HCT116 (cell line): ENCODE results near the gene KRTAP29-1. TPM values are rescaled to one million over a fixed set of nuclear protein-coding genes. Genes with fewer than 3 reads are reported as not detected.

Experiments used
- ATAC-seq: fragments of 200-7000 bp; cut with Tn5 transposase; 2 replicates; pipeline ENCODE4 v1.9.1; 2020; ENCODE audit warnings: mild to moderate bottlenecking, moderate library complexity
- BruUV-seq: library from RNA; stranded (reverse); fragments of 400-500 nt; replicated peaks from 2 replicates; lab custom pipeline; 2021; lab: Mats Ljungman, UMichigan
- CTCF ChIA-PET: fragments of 300-600 bp; sonication (Branson Sonifier 250); formaldehyde crosslinking; loops from one replicate; lab custom pipeline; 2021; ENCODE audit warnings: antibody characterized with exemption; lab: Charles Lee
- POLR2A ChIA-PET: fragments of 300-600, 350-600 bp; sonication (Branson Sonifier 250); formaldehyde crosslinking; loops from one replicate; lab custom pipeline; 2021; ENCODE audit warnings: antibody characterized with exemption; lab: Charles Lee
- RAD21 ChIA-PET, 2 experiments: fragments of 300-600 bp; sonication (Branson Sonifier 250); formaldehyde crosslinking; loops; one replicate each; lab custom pipeline; 2023; ENCODE audit warnings: low total read pairs in 2 of 2; ENCODE audit not compliant: uncharacterized antibody in 2 of 2, unreplicated experiment in 2 of 2, low non-redundant PET in 1 of 2; lab: Charles Lee
- DNase-seq: peaks from one replicate; pipeline ENCODE4 v3.0.0-alpha.2; 2010; ENCODE audit warnings: low read depth, low spot score
- H2AFZ ChIP-seq: fragments of 200-600 bp; shearing (Covaris generic), sonication (generic); 2 replicates; pipeline ENCODE4 v1.6.1; 2017; ENCODE audit warnings: low read depth, mixed run types, mixed read lengths, antibody characterized with exemption, low read length; ENCODE audit not compliant: poor library complexity, severe bottlenecking
- H3K27ac ChIP-seq: 2 replicates; pipeline ENCODE4 v1.5.1; 2012; ENCODE audit warnings: low read depth, low read length
- H3K27me3 ChIP-seq: fragments of 200-600 bp; sonication (generic); 2 replicates; pipeline ENCODE4 v1.6.1; 2016; ENCODE audit warnings: mixed run types, low read length, mixed read lengths; ENCODE audit not compliant: insufficient read depth
- H3K36me3 ChIP-seq, 2 experiments: fragments of 200-500 bp in 1 of 2; fragments of 200-600 bp in 1 of 2; sonication (Bioruptor generic) in 1 of 2; sonication (generic) in 1 of 2; 2 replicates each; pipeline versions ENCODE4 v1.5.1 to v1.6.1; 2014 to 2016; ENCODE audit warnings: low read length in 2 of 2, inconsistent platforms in 1 of 2, mixed read lengths in 1 of 2, mixed run types in 1 of 2; ENCODE audit not compliant: insufficient read depth in 2 of 2, control insufficient read depth in 1 of 2
- H3K4me1 ChIP-seq, 2 experiments: fragments of 200-600 bp in 1 of 2; sonication (generic) in 1 of 2; 2 replicates each; pipeline versions ENCODE4 v1.5.1 to v1.6.1; 2012 to 2017; ENCODE audit warnings: low read length in 2 of 2, inconsistent platforms in 1 of 2, mild to moderate bottlenecking in 1 of 2, mixed read lengths in 1 of 2, mixed run types in 1 of 2, moderate library complexity in 1 of 2; ENCODE audit not compliant: insufficient read depth in 2 of 2, control insufficient read depth in 1 of 2
- H3K4me2 ChIP-seq: fragments of 200-600 bp; sonication (generic); 2 replicates; pipeline ENCODE4 v1.6.1; 2017; ENCODE audit warnings: mixed run types, low read length, mixed read lengths
- H3K4me3 ChIP-seq, 2 experiments: fragments of 200-600 bp in 1 of 2; sonication (generic) in 1 of 2; replicated peaks in 1 of 2; 2 replicates each; pipeline ENCODE4 v1.5.1; 2011 to 2016; ENCODE audit warnings: low read length in 2 of 2, control low read depth in 1 of 2, low read depth in 1 of 2, mild to moderate bottlenecking in 1 of 2, mixed read lengths in 1 of 2, mixed run types in 1 of 2
- H3K79me2 ChIP-seq: fragments of 200-600 bp; sonication (generic); 2 replicates; pipeline ENCODE4 v1.6.1; 2017; ENCODE audit warnings: mild to moderate bottlenecking, mixed run types, low read length, moderate library complexity, mixed read lengths; ENCODE audit not compliant: insufficient read depth
- H3K9ac ChIP-seq: fragments of 200-600 bp; sonication (generic); 2 replicates; pipeline ENCODE4 v1.6.1; 2016; ENCODE audit warnings: low read length, mixed read lengths
- H3K9me2 ChIP-seq: fragments of 200-600 bp; sonication (generic), shearing (Covaris generic); 2 replicates; pipeline ENCODE4 v1.6.1; 2017; ENCODE audit warnings: mixed run types, mild to moderate bottlenecking, moderate library complexity; ENCODE audit not compliant: insufficient read depth
- H3K9me3 ChIP-seq, 2 experiments: fragments of 200-500 bp in 1 of 2; fragments of 200-600 bp in 1 of 2; sonication (Bioruptor generic) in 1 of 2; sonication (generic) in 1 of 2; 2 replicates each; pipeline ENCODE4 v1.6.1; 2014 to 2017; ENCODE audit warnings: low read length in 2 of 2, mixed read lengths in 2 of 2, inconsistent platforms in 1 of 2, low read depth in 1 of 2, mild to moderate bottlenecking in 1 of 2, mixed run types in 1 of 2, moderate library complexity in 1 of 2; ENCODE audit not compliant: control insufficient read depth in 1 of 2, insufficient read depth in 1 of 2
- H4K20me1 ChIP-seq: fragments of 200-600 bp; sonication (generic), shearing (Covaris generic); 2 replicates; pipeline ENCODE4 v1.6.1; 2017; ENCODE audit warnings: mixed run types, mild to moderate bottlenecking, moderate library complexity; ENCODE audit not compliant: insufficient read depth
- CTCF ChIP-seq, 3 experiments: fragments of 200-600 bp in 1 of 3; sonication (generic) in 1 of 3; IDR thresholded peaks in 2 of 3; conservative IDR thresholded peaks in 1 of 3; 2 replicates each; pipeline ENCODE4 v1.5.1; 2012 to 2017; ENCODE audit warnings: low read depth in 2 of 3, low read length in 2 of 3, antibody characterized with exemption in 1 of 3, borderline replicate concordance in 1 of 3, control low read depth in 1 of 3, mild to moderate bottlenecking in 1 of 3, mixed read lengths in 1 of 3, mixed run types in 1 of 3, moderate library complexity in 1 of 3; ENCODE audit not compliant: insufficient read depth in 1 of 3
- JUND ChIP-seq: IDR thresholded peaks from 2 replicates; pipeline ENCODE4 v1.6.1; 2012
- POLR2AphosphoS5 ChIP-seq: IDR thresholded peaks from 2 replicates; pipeline ENCODE4 v1.6.1; 2011; ENCODE audit warnings: mild to moderate bottlenecking, low read depth, low read length, moderate library complexity
- RAD21 ChIP-seq: IDR thresholded peaks from 2 replicates; pipeline ENCODE4 v1.6.1; 2012; ENCODE audit warnings: low read depth, mild to moderate bottlenecking
- intact Hi-C: fragments of 100-400 bp; cut with micrococcal nuclease; formaldehyde crosslinking; loops from 2 replicates; pipeline ENCODE4 v1.10.0; 2022
- total RNA-seq: library from RNA; stranded (reverse); gene quantifications from one replicate; pipeline ENCODE4 v1.2.1, GENCODE V29; 2021; ENCODE audit not compliant: unreplicated experiment

Gene KRTAP29-1
- total RNA-seq, 1 experiment from 2014 or later = 0.22 TPM

- TF ChIP-seq RAD21 = peak; percentile 69
- no peak for TF ChIP-seq JUND
- TF ChIP-seq POLR2AphosphoS5 = 0 out of 2 replicates have a peak, but pooled peaks have one; percentile 17
- peak; percentile 49 to 73 (median 49); a peak in 5 of 6 replicates for TF ChIP-seq CTCF (IDR thresholded peaks at IDR 0.05 in 2 of 3, conservative IDR thresholded peaks at IDR 0.05 in 1 of 3; ENCODE audit: borderline replicate concordance in 1 of 3, insufficient read depth in 1 of 3, low read depth in 2 of 3, low read length in 2 of 3)
- ChIA-PET POLR2A (no interaction called here), RAD21 (no interaction called here), CTCF (interaction anchor here (1.2 to 2.9 kb wide), 3 partner anchors 10 to 468 kb away, joined by 3 to 15 read pairs (median 14); no protein-coding TSS in a partner anchor)
- no peaks in the 10 kb centered on the region for H3K79me2 ChIP-seq
- intact Hi-C loops = loop anchor here (2.0 to 10.0 kb wide), 5 partner anchors 172 to 700 kb away; no protein-coding TSS in a partner anchor
- no peaks in the 10 kb centered on the region for H4K20me1 ChIP-seq
- no TSS peak for BruUV-seq
- peak; percentile 28 for DNase-seq
- peak overlapping the region; percentile 58; the same call in 1 of the 2 replicates for H3K27ac ChIP-seq
- no peak overlapping the region for H2AFZ ChIP-seq
- H3K9me3 ChIP-seq = peaks cover 3 to 20% of the 10 kb centered on the region in 2 experiments; a peak in 1 of 4 replicates
- no peaks in the 10 kb centered on the region for H3K27me3 ChIP-seq
- peak; percentile 83 for ATAC-seq
- no peak overlapping the region for H3K9ac ChIP-seq
- no peaks in the 10 kb centered on the region for H3K9me2 ChIP-seq
- no peak overlapping the region for H3K4me3 ChIP-seq
- H3K4me1 ChIP-seq = peaks cover 6 to 26% of the 10 kb centered on the region in 2 experiments; a peak in 3 of 4 replicates
- H3K36me3 ChIP-seq = peaks cover 0 to 7% of the 10 kb centered on the region in 2 experiments; a peak in 1 of 4 replicates
- H3K4me2 ChIP-seq = peak overlapping the region; percentile 43; the same call in 1 of the 2 replicates
These were observed 21.8 kb upstream of the KRTAP29-1 start for GRCh38 chr17:41324180-41325075.
